WTC11 (cell line): Measurements from ENCODE around the gene SORL1. TPM values are rescaled to one million over a fixed set of nuclear protein-coding genes. Genes with fewer than 3 reads are reported as not detected.
A peak's percentile ranks its signal among the peaks of the same experiment; 100 is the strongest.

Experiments used
- ATAC-seq: fragments of 200-7000 bp; cut with Tn5 transposase; 2 replicates; pipeline ENCODE4 v1.10.0; 2021; ENCODE audit warnings: mild to moderate bottlenecking, moderate library complexity
- CTCF ChIA-PET: fragments of 300-600 bp; sonication (Branson Sonifier 250); formaldehyde crosslinking; loops from one replicate; lab custom pipeline; 2021; ENCODE audit warnings: antibody characterized with exemption; lab: Charles Lee
- POLR2A ChIA-PET: fragments of 350-600 bp; sonication (Branson Sonifier 250); formaldehyde crosslinking; loops from one replicate; lab custom pipeline; 2021; ENCODE audit warnings: antibody characterized with exemption; lab: Charles Lee
- DNase-seq: peaks from one replicate; pipeline ENCODE4 v3.0.0; 2021; ENCODE audit warnings: low spot score
- H3K27ac Mint-ChIP-seq: 2 replicates; pipeline ENCODE4 v1.8.0; 2021; ENCODE audit warnings: mixed read lengths
- H3K27me3 Mint-ChIP-seq: 2 replicates; pipeline ENCODE4 v1.8.0; 2021; ENCODE audit warnings: low read depth, mild to moderate bottlenecking, moderate library complexity, mixed read lengths
- H3K36me3 Mint-ChIP-seq: 2 replicates; pipeline ENCODE4 v1.8.0; 2021; ENCODE audit warnings: mixed read lengths
- H3K4me1 Mint-ChIP-seq: 2 replicates; pipeline ENCODE4 v1.8.0; 2022; ENCODE audit warnings: mixed read lengths
- H3K4me3 Mint-ChIP-seq: 2 replicates; pipeline ENCODE4 v1.8.0; 2021; ENCODE audit warnings: mild to moderate bottlenecking, moderate library complexity, mixed read lengths
- H3K9me3 Mint-ChIP-seq: 2 replicates; pipeline ENCODE4 v1.8.0; 2021; ENCODE audit warnings: mixed read lengths
- ELF4 ChIP-seq: sonication (generic); formaldehyde crosslinking; IDR thresholded peaks from 2 replicates; pipeline ENCODE4 v1.8.1; 2022; ENCODE audit warnings: low read depth, mild to moderate bottlenecking, moderate library complexity, missing genetic modification reagents
- EMX1 ChIP-seq: fragments of 250-450 bp; sonication (Bioruptor Pico); IDR thresholded peaks from 2 replicates; pipeline ENCODE4 v1.8.0; 2021; ENCODE audit warnings: mild to moderate bottlenecking
- HMGA2 ChIP-seq: fragments of 250-450 bp; sonication (Bioruptor Pico); IDR thresholded peaks from 2 replicates; pipeline ENCODE4 v1.4.0; 2021; ENCODE audit warnings: mild to moderate bottlenecking, moderate library complexity
- MXD4 ChIP-seq: fragments of 250-450 bp; sonication (Bioruptor Pico); IDR thresholded peaks from 2 replicates; pipeline ENCODE4 v1.8.0; 2021; ENCODE audit warnings: mild to moderate bottlenecking, moderate library complexity, borderline replicate concordance
- PREB ChIP-seq: sonication (generic); formaldehyde crosslinking; IDR thresholded peaks from 2 replicates; pipeline ENCODE4 v1.8.1; 2022; ENCODE audit warnings: mild to moderate bottlenecking, missing genetic modification reagents, moderate library complexity, borderline replicate concordance
- RORB ChIP-seq: fragments of 250-450 bp; sonication (Bioruptor Pico); IDR thresholded peaks from 2 replicates; pipeline ENCODE4 v1.9.0; 2021; ENCODE audit warnings: mild to moderate bottlenecking
- SMAD4 ChIP-seq: sonication (generic); formaldehyde crosslinking; IDR thresholded peaks from 2 replicates; pipeline ENCODE4 v1.8.0; 2022; ENCODE audit warnings: mild to moderate bottlenecking, missing genetic modification reagents
- TEAD1 ChIP-seq: sonication (generic); formaldehyde crosslinking; IDR thresholded peaks from 2 replicates; pipeline ENCODE4 v1.8.0; 2022; ENCODE audit warnings: mild to moderate bottlenecking, missing genetic modification reagents
- USF2 ChIP-seq: sonication (generic); formaldehyde crosslinking; IDR thresholded peaks from 2 replicates; pipeline ENCODE4 v1.8.1; 2023; ENCODE audit warnings: mild to moderate bottlenecking, missing genetic modification reagents, moderate library complexity
- ZNF138 ChIP-seq: sonication (generic); formaldehyde crosslinking; conservative IDR thresholded peaks from 2 replicates; pipeline ENCODE4 v1.8.1; 2022; ENCODE audit warnings: mild to moderate bottlenecking, moderate library complexity, missing genetic modification reagents
- ZNF423 ChIP-seq: fragments of 250-450 bp; sonication (Bioruptor Pico); IDR thresholded peaks from 2 replicates; pipeline ENCODE4 v2.1.2; 2022; ENCODE audit warnings: mild to moderate bottlenecking, moderate library complexity
- ZNF671 ChIP-seq: fragments of 250-450 bp; sonication (Bioruptor Pico); IDR thresholded peaks from 2 replicates; pipeline ENCODE4 v1.8.0; 2021; ENCODE audit warnings: mild to moderate bottlenecking
- total RNA-seq: library from RNA; stranded (reverse); gene quantifications from 3 replicates; pipeline ENCODE4 v1.2.3, GENCODE V29; 2021
- TF ChIP-seq, protein P1 (sequence below): fragments of 250-450 bp; sonication (Bioruptor Pico); IDR thresholded peaks from 2 replicates; pipeline ENCODE4 v1.9.0; 2021; ENCODE audit warnings: moderate library complexity, mild to moderate bottlenecking, inconsistent platforms, borderline replicate concordance
- TF ChIP-seq, protein P2 (sequence below): sonication (generic); formaldehyde crosslinking; IDR thresholded peaks from 2 replicates; pipeline ENCODE4 v1.8.1; 2023; ENCODE audit warnings: mild to moderate bottlenecking, missing genetic modification reagents
- TF ChIP-seq, protein P3 (sequence below): sonication (generic); formaldehyde crosslinking; IDR thresholded peaks from 2 replicates; pipeline ENCODE4 v1.8.1; 2022; ENCODE audit warnings: low read depth, missing genetic modification reagents, borderline replicate concordance
- TF ChIP-seq, protein P4 (sequence below): fragments of 250-450 bp; sonication (Bioruptor Pico); conservative IDR thresholded peaks from 2 replicates; pipeline ENCODE4 v1.9.0; 2021; ENCODE audit warnings: mild to moderate bottlenecking
- TF ChIP-seq, protein P5 (sequence below): sonication (generic); formaldehyde crosslinking; IDR thresholded peaks from 2 replicates; pipeline ENCODE4 v1.8.0; 2022; ENCODE audit warnings: missing genetic modification reagents

The SORL1 gene
- total RNA-seq, 1 experiment from 2014 or later = 87.1 TPM

DNA sequence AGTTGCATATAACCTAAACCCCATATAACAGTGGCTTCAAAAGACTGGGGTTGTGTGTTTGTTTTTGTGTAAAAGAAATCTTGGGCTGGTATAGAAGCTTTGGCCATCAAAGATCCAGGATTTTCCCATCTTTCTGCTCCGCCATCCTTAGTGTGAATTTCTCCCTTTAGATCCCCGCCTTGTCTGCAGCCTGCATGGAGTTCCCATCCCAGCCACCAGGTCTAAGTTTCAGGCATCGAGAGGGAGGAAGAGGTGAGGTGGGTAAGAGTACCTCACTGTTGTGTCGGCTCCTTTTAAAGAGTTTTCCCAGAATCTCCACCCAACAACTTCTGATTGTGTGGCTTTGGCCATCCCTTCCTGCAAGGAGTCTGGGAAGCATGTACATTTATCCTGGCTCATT lies 196.2 kb downstream of the SORL1 start:
- Mint-ChIP-seq H3K9me3 (no peaks in the 10 kb centered on the region), H3K27me3 (no peaks in the 10 kb centered on the region)
- CTCF ChIA-PET = interaction anchor here (0.9 kb wide), 1 partner anchor 313 kb away, joined by 3 read pairs; no protein-coding TSS in a partner anchor

DNA sequence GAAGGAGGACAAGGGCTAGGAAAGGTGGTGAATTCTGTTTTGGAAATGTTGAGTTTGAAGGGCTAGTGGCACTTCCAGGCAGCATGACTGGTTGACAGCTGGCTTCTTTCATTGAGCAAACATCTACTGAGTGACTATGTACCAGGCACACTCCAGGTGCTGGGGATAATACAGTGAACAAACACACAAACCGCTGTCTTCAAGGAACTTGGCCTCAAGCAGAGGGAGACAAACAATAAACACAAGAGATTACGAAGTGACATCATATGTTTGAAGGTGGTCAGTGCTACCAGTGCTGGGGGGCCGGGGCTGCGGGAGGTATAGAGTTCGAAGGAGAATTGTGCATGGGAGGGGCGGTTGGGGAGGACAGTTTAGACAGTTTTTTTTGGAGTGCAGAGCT lies 197.7 kb downstream of the SORL1 start:
- POLR2A ChIA-PET = no interaction called here
- Mint-ChIP-seq H3K27ac (no peak overlapping the region), H3K4me3 (no peak overlapping the region), H3K27me3 (peaks cover 5% of the 10 kb centered on the region; the same call in 1 of the 2 replicates)
- TF ChIP-seq RORB (CRISPR knock-in tag) = no peak
- TF ChIP-seq, protein P1, sequence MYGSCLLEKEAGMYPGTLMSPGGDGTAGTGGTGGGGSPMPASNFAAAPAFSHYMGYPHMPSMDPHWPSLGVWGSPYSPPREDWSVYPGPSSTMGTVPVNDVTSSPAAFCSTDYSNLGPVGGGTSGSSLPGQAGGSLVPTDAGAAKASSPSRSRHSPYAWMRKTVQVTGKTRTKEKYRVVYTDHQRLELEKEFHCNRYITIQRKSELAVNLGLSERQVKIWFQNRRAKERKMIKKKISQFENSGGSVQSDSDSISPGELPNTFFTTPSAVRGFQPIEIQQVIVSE (CRISPR knock-in tag) = no peak
- TF ChIP-seq EMX1 = no peak
- TF ChIP-seq, protein P2, sequence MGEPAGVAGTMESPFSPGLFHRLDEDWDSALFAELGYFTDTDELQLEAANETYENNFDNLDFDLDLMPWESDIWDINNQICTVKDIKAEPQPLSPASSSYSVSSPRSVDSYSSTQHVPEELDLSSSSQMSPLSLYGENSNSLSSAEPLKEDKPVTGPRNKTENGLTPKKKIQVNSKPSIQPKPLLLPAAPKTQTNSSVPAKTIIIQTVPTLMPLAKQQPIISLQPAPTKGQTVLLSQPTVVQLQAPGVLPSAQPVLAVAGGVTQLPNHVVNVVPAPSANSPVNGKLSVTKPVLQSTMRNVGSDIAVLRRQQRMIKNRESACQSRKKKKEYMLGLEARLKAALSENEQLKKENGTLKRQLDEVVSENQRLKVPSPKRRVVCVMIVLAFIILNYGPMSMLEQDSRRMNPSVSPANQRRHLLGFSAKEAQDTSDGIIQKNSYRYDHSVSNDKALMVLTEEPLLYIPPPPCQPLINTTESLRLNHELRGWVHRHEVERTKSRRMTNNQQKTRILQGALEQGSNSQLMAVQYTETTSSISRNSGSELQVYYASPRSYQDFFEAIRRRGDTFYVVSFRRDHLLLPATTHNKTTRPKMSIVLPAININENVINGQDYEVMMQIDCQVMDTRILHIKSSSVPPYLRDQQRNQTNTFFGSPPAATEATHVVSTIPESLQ (CRISPR knock-in tag) = no peak
- TF ChIP-seq, all 79 proteins: peak for 0
- DNase-seq (no peak), ATAC-seq (no peak)
- no peaks in the 10 kb centered on the region for H3K36me3 Mint-ChIP-seq
- CTCF ChIA-PET = no interaction called here
- no peaks in the 10 kb centered on the region for H3K9me3 Mint-ChIP-seq
- H3K4me1 Mint-ChIP-seq = peaks cover 31% of the 10 kb centered on the region

More for the DNA sequence above, 196.2 kb downstream of the SORL1 start:
- Mint-ChIP-seq H3K4me1 (peaks cover 27% of the 10 kb centered on the region), H3K36me3 (no peaks in the 10 kb centered on the region), H3K4me3 (no peak overlapping the region), H3K27ac (no peak overlapping the region)
- POLR2A ChIA-PET = no interaction called here
- no peak for DNase-seq
- peak; percentile 74 for ATAC-seq
- TF ChIP-seq RORB (CRISPR knock-in tag) = no peak
- no peak for TF ChIP-seq MXD4 (CRISPR knock-in tag)
- TF ChIP-seq HMGA2 = no peak
- TF ChIP-seq, protein P3, sequence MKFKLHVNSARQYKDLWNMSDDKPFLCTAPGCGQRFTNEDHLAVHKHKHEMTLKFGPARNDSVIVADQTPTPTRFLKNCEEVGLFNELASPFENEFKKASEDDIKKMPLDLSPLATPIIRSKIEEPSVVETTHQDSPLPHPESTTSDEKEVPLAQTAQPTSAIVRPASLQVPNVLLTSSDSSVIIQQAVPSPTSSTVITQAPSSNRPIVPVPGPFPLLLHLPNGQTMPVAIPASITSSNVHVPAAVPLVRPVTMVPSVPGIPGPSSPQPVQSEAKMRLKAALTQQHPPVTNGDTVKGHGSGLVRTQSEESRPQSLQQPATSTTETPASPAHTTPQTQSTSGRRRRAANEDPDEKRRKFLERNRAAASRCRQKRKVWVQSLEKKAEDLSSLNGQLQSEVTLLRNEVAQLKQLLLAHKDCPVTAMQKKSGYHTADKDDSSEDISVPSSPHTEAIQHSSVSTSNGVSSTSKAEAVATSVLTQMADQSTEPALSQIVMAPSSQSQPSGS (CRISPR knock-in tag) = no peak
- TF ChIP-seq ZNF138 = no peak
- TF ChIP-seq ZNF423 (CRISPR knock-in tag) = no peak
- no peak for TF ChIP-seq SMAD4 (CRISPR knock-in tag)
- TF ChIP-seq ZNF671 (CRISPR knock-in tag) = no peak
- TF ChIP-seq TEAD1 = no peak
- TF ChIP-seq PREB (CRISPR knock-in tag) = no peak

- Mint-ChIP-seq H3K4me1 (peaks cover 38% of the 10 kb centered on the region), H3K9me3 (no peaks in the 10 kb centered on the region), H3K27ac (no peak overlapping the region), H3K36me3 (no peaks in the 10 kb centered on the region), H3K27me3 (peaks cover 5% of the 10 kb centered on the region; the same call in 1 of the 2 replicates), H3K4me3 (no peak overlapping the region)
- CTCF ChIA-PET = no interaction called here
- DNase-seq = no peak
- POLR2A ChIA-PET = no interaction called here
- ATAC-seq = no peak
- TF ChIP-seq ELF4 (CRISPR knock-in tag) = no peak
- TF ChIP-seq, protein P4, sequence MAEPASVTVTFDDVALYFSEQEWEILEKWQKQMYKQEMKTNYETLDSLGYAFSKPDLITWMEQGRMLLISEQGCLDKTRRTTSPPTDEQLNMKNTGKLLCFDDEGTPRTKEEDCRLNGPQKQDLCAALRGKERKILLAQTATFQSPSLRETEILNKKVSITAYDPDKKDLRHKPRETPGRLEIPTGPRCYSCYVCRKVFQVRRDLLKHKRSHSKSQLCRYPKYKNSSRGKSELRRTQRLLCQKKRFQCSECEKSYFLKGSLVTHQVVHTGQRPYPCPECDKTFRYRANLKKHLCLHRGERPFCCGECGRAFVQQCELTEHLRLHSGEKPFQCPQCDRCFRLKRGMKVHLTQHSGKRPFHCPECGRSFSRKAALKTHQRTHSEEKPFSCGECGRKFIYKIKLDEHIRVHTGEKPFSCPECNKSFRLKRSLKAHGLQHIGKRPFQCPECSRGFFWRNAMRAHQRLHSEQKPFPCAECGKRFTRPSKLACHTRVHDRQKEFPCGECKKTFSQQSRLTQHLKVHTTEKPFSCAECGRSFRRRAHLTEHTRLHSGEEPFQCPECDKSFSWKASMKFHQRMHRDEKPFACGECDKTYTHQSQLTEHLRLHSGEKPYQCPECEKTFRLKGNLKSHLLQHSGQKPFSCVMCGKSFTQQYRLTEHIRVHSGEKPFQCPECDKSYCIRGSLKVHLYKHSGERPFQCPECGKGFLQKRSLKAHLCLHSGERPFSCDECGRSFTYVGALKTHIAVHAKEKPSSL = no peak
- TF ChIP-seq USF2 (CRISPR knock-in tag) = no peak
- TF ChIP-seq, protein P5, sequence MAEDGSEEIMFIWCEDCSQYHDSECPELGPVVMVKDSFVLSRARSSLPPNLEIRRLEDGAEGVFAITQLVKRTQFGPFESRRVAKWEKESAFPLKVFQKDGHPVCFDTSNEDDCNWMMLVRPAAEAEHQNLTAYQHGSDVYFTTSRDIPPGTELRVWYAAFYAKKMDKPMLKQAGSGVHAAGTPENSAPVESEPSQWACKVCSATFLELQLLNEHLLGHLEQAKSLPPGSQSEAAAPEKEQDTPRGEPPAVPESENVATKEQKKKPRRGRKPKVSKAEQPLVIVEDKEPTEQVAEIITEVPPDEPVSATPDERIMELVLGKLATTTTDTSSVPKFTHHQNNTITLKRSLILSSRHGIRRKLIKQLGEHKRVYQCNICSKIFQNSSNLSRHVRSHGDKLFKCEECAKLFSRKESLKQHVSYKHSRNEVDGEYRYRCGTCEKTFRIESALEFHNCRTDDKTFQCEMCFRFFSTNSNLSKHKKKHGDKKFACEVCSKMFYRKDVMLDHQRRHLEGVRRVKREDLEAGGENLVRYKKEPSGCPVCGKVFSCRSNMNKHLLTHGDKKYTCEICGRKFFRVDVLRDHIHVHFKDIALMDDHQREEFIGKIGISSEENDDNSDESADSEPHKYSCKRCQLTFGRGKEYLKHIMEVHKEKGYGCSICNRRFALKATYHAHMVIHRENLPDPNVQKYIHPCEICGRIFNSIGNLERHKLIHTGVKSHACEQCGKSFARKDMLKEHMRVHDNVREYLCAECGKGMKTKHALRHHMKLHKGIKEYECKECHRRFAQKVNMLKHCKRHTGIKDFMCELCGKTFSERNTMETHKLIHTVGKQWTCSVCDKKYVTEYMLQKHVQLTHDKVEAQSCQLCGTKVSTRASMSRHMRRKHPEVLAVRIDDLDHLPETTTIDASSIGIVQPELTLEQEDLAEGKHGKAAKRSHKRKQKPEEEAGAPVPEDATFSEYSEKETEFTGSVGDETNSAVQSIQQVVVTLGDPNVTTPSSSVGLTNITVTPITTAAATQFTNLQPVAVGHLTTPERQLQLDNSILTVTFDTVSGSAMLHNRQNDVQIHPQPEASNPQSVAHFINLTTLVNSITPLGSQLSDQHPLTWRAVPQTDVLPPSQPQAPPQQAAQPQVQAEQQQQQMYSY (CRISPR knock-in tag) = no peak
Observed at GRCh38 chr11:121650351-121651256, 198.5 kb downstream of the SORL1 start.
